ENCODE results near the gene NAA16.

DNA sequence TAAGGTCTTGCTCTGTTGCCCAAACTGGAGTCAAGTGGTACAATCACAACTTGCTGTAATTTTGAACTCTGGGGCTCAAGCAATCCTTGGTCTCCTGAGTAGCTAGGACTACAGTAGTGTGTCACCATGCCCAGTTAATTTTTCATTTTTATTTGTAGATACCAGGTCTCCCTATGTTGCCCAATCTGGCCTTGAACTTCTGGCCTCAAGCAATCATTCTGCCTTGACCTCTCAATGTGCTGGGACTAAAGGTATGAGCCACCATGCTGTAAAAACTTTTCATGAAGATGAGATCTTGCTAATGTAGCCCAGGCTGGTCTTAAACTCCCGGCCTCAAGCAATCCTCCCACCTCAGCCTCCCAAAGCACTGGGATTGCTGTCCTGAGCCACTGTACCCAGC, 15.1 kb upstream of the NAA16 start:
- TF ChIP-seq POLR2A (IDR thresholded peaks at IDR 0.05): no peak
- TF ChIP-seq, protein P1, sequence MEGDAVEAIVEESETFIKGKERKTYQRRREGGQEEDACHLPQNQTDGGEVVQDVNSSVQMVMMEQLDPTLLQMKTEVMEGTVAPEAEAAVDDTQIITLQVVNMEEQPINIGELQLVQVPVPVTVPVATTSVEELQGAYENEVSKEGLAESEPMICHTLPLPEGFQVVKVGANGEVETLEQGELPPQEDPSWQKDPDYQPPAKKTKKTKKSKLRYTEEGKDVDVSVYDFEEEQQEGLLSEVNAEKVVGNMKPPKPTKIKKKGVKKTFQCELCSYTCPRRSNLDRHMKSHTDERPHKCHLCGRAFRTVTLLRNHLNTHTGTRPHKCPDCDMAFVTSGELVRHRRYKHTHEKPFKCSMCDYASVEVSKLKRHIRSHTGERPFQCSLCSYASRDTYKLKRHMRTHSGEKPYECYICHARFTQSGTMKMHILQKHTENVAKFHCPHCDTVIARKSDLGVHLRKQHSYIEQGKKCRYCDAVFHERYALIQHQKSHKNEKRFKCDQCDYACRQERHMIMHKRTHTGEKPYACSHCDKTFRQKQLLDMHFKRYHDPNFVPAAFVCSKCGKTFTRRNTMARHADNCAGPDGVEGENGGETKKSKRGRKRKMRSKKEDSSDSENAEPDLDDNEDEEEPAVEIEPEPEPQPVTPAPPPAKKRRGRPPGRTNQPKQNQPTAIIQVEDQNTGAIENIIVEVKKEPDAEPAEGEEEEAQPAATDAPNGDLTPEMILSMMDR (IDR thresholded peaks at IDR 0.05): no peak

Measured in gastroesophageal sphincter (tissue), 3 donors.